T-helper 1 cell treated with Interleukin-12 subunit alpha and Interleukin-12 subunit beta and Interleukin-4 antibody, amounts not matched to agents 30 μg/mL and 1 μg/mL, for 36 hours (primary cell): ENCODE results near the gene ZNF438.
"Not testable (repeated sequence)": the region's sequence is repeated elsewhere in the genome, so short reads cannot be mapped to it uniquely, and the experiment has no call there.

Source experiments
- H3K27ac Mint-ChIP-seq: one replicate; pipeline ENCODE4 v1.8.0; 2021; ENCODE audit warnings: mild to moderate bottlenecking, mixed read lengths
- H3K27me3 Mint-ChIP-seq: one replicate; pipeline ENCODE4 v1.8.0; 2021; ENCODE audit warnings: low read depth, mixed read lengths
- H3K36me3 Mint-ChIP-seq: one replicate; pipeline ENCODE4 v1.8.0; 2021; ENCODE audit warnings: low read depth, mixed read lengths
- H3K4me1 Mint-ChIP-seq: one replicate; pipeline ENCODE4 v1.8.0; 2021; ENCODE audit warnings: low read depth, mixed read lengths
- H3K4me3 Mint-ChIP-seq: one replicate; pipeline ENCODE4 v1.8.0; 2021; ENCODE audit warnings: mild to moderate bottlenecking, moderate library complexity, mixed read lengths
- H3K9me3 Mint-ChIP-seq: one replicate; pipeline ENCODE4 v1.8.0; 2021; ENCODE audit warnings: mixed read lengths

Gene ZNF438

DNA sequence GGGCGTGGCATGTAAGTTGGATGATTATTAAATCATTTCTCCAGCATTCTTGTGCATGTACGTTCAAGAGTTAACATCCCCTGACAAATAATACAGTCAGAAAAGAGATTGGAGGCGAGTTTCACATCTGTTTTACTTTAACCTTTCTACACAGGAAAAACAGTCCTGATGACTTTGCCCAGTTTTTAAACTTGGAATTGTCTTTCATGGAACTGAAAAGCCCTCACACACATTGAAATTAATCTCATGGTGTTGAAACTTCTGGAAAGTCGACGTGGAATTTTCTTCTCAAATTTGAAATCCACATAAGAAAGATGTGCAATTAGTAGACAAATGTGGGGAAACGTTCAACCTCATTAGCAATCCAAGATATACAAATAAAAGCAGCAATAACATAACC lies 31.2 kb upstream of the ZNF438 start:
- peaks cover 3% of the 10 kb centered on the region for H3K27me3 Mint-ChIP-seq

DNA sequence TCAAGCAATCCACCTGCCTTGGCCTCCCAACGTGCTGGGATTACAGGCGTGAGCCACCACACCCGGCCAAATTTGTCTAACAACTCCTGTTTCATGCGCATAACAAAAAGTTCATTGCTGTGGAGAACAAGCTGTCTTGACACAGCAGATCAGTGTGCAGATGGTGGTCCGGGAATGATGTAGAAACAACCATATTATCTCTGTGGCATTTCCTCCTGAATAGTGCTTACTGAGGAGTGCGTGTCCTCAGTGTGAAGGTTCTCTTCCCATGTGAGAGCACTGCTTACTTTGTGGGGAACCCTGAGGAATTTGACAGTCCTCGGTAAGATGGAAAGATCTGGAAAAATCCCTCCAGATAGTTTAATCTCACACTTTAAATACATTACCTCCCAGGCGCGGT lies 30.3 kb upstream of the ZNF438 start:
- Mint-ChIP-seq H3K9me3 (no peaks in the 10 kb centered on the region), H3K4me3 (no peak overlapping the region), H3K36me3 (no peaks in the 10 kb centered on the region), H3K27ac (no peak overlapping the region), H3K27me3 (no peaks in the 10 kb centered on the region), H3K4me1 (no peaks in the 10 kb centered on the region)

More for the DNA sequence above, 31.2 kb upstream of the ZNF438 start:
- Mint-ChIP-seq H3K36me3 (no peaks in the 10 kb centered on the region), H3K27ac (no peak overlapping the region), H3K9me3 (no peaks in the 10 kb centered on the region), H3K4me3 (no peak overlapping the region), H3K4me1 (no peaks in the 10 kb centered on the region)

DNA sequence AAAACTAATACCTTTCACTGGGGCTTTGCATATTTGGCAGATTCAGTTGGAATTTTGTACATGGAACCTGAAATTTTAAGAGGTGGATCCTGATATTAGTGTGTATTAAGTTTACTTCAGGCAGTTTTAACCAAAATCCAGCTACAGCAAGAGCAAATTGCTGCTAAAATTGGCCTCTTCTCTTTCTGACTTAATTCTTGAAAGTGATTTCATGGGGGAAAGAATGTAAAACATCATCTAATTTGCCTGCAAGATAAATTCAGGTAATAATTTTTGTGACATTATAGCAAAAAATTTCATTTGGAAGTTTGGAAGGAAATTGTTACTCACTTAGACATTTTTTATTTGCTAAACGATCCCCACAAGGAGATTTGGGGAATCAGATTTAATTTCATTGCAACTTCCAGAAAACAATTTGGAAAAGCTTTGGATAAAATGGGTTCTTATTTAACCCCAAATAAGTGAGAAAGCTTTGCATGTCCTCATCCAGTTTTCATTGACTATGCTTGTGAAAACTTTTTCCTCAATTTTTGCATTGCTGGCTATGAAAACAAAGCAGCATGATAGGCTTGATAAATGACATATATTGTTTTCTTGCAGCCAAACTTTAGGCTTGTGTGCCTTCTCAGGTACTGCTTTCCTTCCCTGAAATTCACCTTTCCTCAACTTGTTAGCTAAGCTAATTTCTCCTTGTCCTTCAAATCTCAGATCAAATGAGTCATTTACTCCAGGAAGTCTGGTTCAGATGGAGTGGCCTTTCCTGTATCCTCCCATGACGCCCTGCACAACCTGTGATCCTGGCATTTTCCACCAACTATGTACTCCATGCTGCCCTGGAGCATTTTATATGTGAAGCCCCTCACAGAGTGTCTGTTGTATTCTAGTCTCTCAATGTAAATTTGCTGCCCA lies 27.4 kb upstream of the ZNF438 start:
- no peaks in the 10 kb centered on the region for H3K27me3 Mint-ChIP-seq
- no peak overlapping the region for H3K27ac Mint-ChIP-seq
- no peaks in the 10 kb centered on the region for H3K4me1 Mint-ChIP-seq
- H3K36me3 Mint-ChIP-seq: no peaks in the 10 kb centered on the region
- no peak overlapping the region for H3K4me3 Mint-ChIP-seq
- H3K9me3 Mint-ChIP-seq: no peaks in the 10 kb centered on the region

GRCh38 chr10:31056678-31057077 lies 25.0 kb upstream of the ZNF438 start:
- H3K27ac Mint-ChIP-seq, H3K27me3 Mint-ChIP-seq, H3K4me3 Mint-ChIP-seq, H3K9me3 Mint-ChIP-seq, H3K4me1 Mint-ChIP-seq, H3K36me3 Mint-ChIP-seq: not testable (repeated sequence)

DNA sequence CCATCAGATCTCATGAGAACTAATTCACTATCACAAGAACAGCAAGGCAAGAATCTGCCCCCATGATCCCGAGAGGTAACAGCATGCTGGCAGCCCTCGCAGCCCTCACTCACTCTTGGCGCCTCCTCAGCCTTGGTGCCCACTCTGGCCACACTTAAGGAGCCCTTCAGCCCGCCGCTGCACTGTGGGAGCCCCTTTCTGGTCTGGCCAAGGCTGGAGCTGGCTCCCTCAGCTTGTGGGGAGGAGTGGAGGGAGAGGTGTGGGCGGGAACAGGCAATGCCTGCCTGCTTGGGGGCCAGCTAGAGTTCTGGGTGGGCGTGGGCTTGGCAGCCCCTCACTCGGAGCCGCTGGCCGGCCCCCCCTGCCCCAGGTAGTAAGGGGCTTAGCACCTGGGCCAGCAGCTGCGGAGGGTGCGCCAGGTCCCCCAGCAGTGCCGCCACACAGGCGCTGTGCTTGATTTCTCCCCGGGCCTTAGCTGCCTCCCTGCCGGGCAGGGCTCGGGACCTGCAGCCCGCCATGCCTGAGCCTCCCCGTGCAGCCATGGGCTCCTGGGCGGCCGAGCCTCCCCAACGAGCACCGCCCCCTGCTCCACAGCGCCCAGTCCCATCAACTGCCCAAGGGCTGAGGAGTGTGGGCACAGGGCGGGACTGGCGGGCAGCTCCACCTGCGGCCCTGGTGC lies 24.0 kb upstream of the ZNF438 start:
- no peaks in the 10 kb centered on the region for H3K27me3 Mint-ChIP-seq
- no peaks in the 10 kb centered on the region for H3K4me1 Mint-ChIP-seq
- H3K9me3 Mint-ChIP-seq: no peaks in the 10 kb centered on the region
- H3K36me3 Mint-ChIP-seq: no peaks in the 10 kb centered on the region
- H3K27ac Mint-ChIP-seq: no peak overlapping the region
- no peak overlapping the region for H3K4me3 Mint-ChIP-seq

DNA sequence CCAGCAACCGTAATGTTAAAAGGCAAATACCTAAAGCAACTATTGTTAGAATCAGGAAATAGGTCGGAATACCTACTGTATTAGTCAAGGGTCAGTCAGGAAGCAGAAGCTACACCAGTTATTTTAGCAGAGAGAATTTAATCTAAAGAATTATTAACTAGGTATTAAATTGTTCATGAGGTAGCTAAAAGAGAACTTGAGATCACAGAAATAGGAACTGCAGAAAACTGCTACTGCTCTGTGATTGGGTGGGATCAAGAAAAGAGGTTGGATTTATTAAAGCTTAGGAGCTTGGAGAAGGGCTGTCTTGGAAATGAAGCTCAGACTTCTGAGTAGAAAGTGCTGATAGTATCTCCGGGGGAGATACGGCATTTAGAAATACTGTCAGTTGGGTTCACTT lies 20.0 kb upstream of the ZNF438 start:
- Mint-ChIP-seq H3K9me3 (peaks cover 4% of the 10 kb centered on the region), H3K4me1 (no peaks in the 10 kb centered on the region), H3K27me3 (peaks cover 8% of the 10 kb centered on the region), H3K4me3 (no peak overlapping the region), H3K36me3 (no peaks in the 10 kb centered on the region), H3K27ac (no peak overlapping the region)

GRCh38 chr10:31042670-31043069 lies 11.0 kb upstream of the ZNF438 start:
- Mint-ChIP-seq H3K27me3 (peaks cover 15% of the 10 kb centered on the region), H3K4me3 (no peak overlapping the region), H3K9me3 (peaks cover 8% of the 10 kb centered on the region), H3K27ac (no peak overlapping the region), H3K36me3 (no peaks in the 10 kb centered on the region), H3K4me1 (no peaks in the 10 kb centered on the region)

DNA sequence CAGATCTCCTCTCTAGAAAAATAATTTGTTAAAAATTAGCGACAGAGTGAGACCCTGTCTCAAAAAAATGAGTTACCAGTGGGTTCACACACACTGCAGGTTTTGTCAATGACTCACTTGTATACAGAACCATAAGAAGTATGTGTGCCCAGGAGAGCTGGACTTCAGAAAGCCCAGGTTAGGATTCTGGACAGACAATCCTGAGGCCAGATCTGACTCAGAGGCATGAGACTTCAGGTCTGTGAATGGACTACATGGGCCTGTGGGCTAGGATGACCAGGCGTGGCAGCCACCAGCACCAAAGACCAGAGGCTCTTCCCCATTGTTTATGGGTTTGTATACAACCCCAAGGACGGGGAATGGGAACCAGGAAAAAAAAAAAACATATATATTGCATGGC lies 9.3 kb upstream of the ZNF438 start:
- no peak overlapping the region for H3K27ac Mint-ChIP-seq

DNA sequence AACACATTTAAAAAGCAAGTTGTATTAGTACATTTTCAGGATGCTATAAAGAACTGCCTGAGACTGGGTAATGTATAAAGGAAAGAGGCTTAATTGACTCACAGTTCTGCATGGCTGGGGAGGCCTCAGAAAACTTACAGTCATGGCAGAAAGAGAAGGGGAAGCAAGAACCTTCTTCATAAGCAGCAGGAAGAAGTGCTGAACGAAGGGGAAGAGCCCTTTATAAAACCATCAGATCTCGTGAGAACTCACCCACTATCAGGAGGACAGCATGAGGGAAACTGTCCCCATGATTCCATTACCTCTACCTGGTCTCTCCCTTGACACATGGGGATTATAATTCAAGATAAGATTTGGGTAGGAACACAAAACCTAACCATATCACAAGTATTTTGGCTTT lies 7.3 kb upstream of the ZNF438 start:
- not testable (repeated sequence) for H3K4me3 Mint-ChIP-seq, H3K27ac Mint-ChIP-seq, H3K36me3 Mint-ChIP-seq, H3K27me3 Mint-ChIP-seq, H3K9me3 Mint-ChIP-seq, H3K4me1 Mint-ChIP-seq

More for the DNA sequence above, 9.3 kb upstream of the ZNF438 start:
- Mint-ChIP-seq H3K4me3 (no peak overlapping the region), H3K36me3 (no peaks in the 10 kb centered on the region), H3K4me1 (no peaks in the 10 kb centered on the region), H3K27me3 (peaks cover 8% of the 10 kb centered on the region), H3K9me3 (peaks cover 4% of the 10 kb centered on the region)

GRCh38 chr10:31037749-31038148 lies 6.1 kb upstream of the ZNF438 start:
- H3K27ac Mint-ChIP-seq: no peak overlapping the region
- peaks cover 6% of the 10 kb centered on the region for H3K4me1 Mint-ChIP-seq
- no peak overlapping the region for H3K4me3 Mint-ChIP-seq
- H3K36me3 Mint-ChIP-seq: no peaks in the 10 kb centered on the region
- H3K27me3 Mint-ChIP-seq: no peaks in the 10 kb centered on the region
- H3K9me3 Mint-ChIP-seq: no peaks in the 10 kb centered on the region

GRCh38 chr10:31036209-31036608 lies 4.5 kb upstream of the ZNF438 start:
- H3K27me3 Mint-ChIP-seq: no peaks in the 10 kb centered on the region
- H3K27ac Mint-ChIP-seq: no peak overlapping the region
- H3K36me3 Mint-ChIP-seq: no peaks in the 10 kb centered on the region
- no peaks in the 10 kb centered on the region for H3K9me3 Mint-ChIP-seq
- peaks cover 10% of the 10 kb centered on the region for H3K4me1 Mint-ChIP-seq
- no peak overlapping the region for H3K4me3 Mint-ChIP-seq

DNA sequence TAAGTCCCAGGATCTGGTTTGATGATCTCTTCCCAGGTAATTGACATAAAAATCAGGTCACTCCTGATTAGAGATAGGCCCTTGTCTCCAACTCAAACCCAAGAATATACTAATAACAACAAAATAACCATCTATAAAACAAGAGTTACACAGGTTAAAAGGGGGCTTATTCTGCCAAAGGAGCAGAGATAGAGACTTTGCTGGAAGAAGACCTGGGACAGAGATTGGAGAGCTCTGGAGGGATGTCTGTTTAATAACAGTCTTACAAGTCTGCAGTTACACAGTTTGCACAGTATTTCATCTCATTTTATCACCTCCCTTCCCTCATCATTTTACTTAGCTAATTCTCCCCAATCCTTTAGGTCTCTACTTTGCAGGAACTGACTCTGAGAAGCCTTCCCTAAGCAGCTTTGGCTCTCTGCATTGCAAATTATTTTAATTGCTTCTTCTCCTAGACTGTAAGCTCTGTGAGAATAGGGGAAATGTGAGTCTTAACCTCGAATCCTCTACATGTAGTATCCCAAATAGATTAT lies 3.7 kb upstream of the ZNF438 start:
- H3K36me3 Mint-ChIP-seq: no peaks in the 10 kb centered on the region
- H3K4me3 Mint-ChIP-seq: no peak overlapping the region
- H3K9me3 Mint-ChIP-seq: no peaks in the 10 kb centered on the region
- peaks cover 17% of the 10 kb centered on the region for H3K4me1 Mint-ChIP-seq
- no peak overlapping the region for H3K27ac Mint-ChIP-seq
- H3K27me3 Mint-ChIP-seq: no peaks in the 10 kb centered on the region

DNA sequence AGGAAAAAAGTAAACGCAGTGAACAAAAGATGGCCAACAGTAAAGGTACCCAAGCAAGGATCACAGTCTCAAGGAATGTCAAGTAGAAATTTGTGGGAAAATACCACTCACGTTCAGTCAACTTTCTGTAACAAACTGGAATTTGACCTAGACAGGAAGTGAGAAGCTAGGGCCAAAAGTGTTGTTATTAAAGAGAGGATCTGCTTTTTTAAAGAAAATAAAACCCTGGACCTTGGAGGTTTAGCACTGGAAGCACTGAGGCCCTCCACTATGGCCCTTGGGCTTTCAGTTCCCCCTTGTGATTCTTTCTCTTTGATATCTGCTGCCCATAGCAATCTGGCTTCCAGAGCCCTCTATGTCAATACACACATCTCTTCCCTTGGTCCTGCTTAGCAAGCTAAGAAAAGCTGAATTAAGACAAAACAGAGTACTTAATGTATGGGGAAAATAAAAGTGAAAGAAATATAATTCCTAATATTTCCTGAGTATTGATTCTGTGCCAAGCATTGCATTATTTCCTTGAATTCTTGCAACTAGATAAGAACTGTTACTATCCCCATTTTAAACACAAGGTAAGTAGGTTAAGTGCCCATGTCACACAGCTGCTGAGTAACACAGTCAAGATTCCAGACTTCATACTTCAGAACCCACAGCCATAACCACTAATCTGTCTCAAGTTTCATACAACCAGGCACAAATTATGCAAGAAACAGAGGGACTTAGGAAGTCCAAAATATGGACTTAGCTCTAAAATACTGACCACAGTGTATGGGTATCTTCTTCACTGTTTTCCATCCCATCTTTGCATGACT lies 2.6 kb upstream of the ZNF438 start:
- no peaks in the 10 kb centered on the region for H3K27me3 Mint-ChIP-seq
- H3K9me3 Mint-ChIP-seq: no peaks in the 10 kb centered on the region
- H3K4me3 Mint-ChIP-seq: peak overlapping the region; percentile 18
- peaks cover 3% of the 10 kb centered on the region for H3K36me3 Mint-ChIP-seq
- peak overlapping the region; percentile 13 for H3K27ac Mint-ChIP-seq
- H3K4me1 Mint-ChIP-seq: peaks cover 20% of the 10 kb centered on the region

DNA sequence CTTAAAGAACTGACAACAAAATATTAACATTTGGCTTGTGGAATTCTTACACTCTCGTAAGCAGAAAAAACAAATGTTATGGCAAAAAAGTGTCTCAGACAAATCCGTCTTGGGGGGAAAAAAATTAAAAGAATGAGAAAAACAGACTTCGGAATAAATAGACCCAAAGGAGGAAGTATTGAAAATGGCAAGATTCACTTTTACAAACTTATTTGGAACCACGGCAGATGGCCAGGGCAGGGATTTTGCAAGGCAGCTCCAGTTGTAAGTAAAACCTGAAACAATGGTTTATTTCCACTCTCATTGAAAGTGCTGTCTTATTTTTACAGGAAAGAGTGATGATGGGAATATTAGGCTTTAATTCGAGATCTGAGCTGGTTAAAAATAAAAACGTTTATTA lies 1.5 kb upstream of the ZNF438 start:
- Mint-ChIP-seq H3K36me3 (peaks cover 3% of the 10 kb centered on the region), H3K27ac (no peak overlapping the region), H3K9me3 (no peaks in the 10 kb centered on the region), H3K4me1 (peaks cover 20% of the 10 kb centered on the region), H3K27me3 (no peaks in the 10 kb centered on the region), H3K4me3 (no peak overlapping the region)
